Hematopoietic multipotent progenitor cell treated with erythropoietin and hydrocortisone succinate and interleukin-3 and kit ligand, for 17 days (in vitro differentiated cells): Measurements from ENCODE around the gene STARD7.
A peak's percentile ranks its signal among the peaks of the same experiment; 100 is the strongest.

ENCODE experiments used
- DNase-seq: peaks from one replicate; pipeline ENCODE4 v3.0.0-alpha.2; 2015; ENCODE audit warnings: low spot score

STARD7 gene

DNA sequence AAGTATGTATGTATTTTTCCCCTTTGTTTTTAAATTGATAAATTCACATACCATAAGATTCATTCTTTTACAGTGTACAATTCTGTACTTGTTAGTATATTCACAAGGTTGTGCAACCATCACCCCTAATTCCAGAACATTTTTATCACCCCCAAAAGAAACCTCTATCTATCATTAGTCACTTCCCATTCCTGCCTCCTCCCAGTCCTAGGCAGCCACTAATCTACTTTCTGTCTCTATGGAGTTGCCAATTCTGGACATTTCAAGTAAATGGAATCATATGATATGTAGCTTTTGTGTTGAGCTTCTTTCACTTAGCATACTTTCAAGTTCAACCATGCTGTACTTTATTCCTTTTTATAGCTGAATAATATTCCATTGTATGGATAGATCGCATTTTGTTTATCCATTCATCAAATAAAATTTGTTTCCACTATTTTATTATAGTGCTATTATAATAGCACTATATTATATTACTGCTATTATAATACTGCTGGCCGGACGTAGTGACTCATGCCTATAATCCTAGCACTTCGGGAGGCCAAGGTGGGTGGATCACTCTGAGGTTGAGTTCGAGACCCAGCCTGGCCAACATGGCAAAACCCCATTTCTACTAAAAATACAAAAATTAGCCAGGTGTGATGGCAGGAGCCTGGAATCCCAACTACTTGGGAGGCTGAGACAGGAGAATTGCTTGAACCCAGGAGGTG is 10.9 kb downstream of the STARD7 start:
- DNase-seq, result no peak

DNA sequence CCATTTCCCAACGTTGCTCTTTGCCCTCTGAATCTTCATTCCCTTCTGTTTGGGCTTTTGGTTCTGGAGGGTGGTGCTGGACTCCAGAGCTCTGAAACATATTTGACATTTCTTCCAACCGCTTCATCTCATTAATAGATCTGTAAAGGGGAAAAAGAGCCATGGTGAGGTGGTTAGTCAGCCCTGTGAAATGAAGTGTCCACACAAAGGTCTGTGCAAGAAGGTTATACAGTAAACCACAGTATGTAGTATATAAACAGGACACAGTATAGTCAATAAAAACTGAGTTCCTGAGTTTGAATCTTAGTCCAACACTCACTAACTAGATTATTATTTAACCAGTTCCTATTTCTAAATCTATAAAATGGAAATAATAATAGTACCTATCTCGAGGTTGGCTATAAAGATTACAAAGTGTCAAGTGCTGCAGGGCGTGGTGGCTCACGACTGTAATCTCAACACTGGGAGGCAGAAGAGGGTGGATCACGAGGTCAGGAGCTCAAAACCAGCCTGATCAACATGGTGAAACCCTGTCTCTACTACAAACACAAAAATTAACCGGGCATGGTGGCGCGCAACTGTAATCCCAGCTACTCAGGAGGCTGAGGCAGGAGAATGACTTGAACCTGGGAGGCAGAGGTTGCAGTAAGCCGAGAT is 13.1 kb downstream of the STARD7 start:
- DNase-seq, result peak; percentile 28

GRCh38 chr2:96191937-96192670 is 16.5 kb downstream of the STARD7 start:
- no peak for DNase-seq

- DNase-seq, result no peak
Measured at GRCh38 chr2:96188821-96189526, 19.7 kb downstream of the STARD7 start.

- DNase-seq, result no peak
Measured at GRCh38 chr2:96186562-96186961, 22.1 kb downstream of the STARD7 start.

DNA sequence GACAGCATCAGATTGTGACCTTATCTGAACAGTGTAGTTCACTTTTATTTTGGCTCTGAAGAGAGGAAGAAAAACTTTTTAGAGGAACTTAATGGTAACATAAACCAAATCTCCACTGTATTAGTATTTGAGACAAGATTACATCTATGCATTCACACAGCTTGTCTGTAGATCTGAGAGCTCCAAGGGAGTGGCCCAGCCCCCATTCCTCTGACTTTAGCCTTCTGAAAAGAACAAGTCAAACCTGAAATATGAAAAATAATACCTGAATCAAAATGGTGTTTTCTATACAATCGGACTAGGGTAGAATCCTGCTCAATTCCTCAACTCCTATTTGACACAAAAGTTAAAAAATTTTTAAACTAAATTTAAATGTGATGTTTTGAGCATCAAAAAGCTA is 23.1 kb downstream of the STARD7 start:
- DNase-seq, result no peak

DNA sequence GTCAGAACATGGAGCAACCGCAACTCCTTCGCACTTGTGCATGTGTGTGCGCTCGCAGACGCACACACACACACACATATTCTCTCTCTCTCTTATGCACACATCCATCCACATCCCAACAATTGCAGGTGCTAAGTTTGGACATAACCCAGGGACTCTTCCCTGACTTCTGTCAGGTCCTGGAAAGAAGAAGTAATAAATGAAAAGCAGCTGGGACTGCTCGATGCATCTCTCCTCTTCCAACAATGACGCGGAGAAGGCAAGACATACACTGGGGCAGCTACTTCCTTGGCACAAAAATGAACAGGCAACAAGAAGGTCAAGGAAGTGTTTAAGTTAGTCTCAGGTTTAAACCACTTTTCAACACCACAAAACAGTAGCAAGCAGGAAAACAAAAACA is 23.6 kb downstream of the STARD7 start:
- DNase-seq, result no peak

- DNase-seq, result no peak
Measured at GRCh38 chr2:96184188-96184587, 24.4 kb downstream of the STARD7 start.

GRCh38 chr2:96181529-96181928 is 27.1 kb downstream of the STARD7 start:
- DNase-seq, result no peak

GRCh38 chr2:96180521-96180920 is 28.1 kb downstream of the STARD7 start:
- no peak for DNase-seq

DNA sequence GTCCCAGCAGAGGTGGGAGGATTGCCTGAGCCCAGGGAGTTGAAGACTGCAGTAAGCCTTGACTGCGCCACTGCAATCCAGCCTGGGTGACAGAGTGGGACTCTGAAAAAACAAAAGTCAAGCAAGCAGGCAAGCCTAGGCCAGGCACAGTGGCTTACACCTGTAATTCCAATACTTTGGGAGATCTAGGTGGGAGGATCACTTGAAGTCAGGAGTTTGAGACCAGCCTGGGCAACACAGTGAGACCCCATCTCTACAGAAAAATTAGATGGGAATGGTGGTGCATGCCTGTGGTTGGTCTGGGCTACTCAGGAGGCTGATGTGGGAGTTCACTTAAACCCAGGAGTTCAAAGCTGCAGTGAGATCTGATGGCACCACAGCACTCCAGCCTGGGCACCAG is 28.6 kb downstream of the STARD7 start:
- DNase-seq, result no peak

GRCh38 chr2:96176661-96177060 is 32.0 kb downstream of the STARD7 start:
- no peak for DNase-seq

DNA sequence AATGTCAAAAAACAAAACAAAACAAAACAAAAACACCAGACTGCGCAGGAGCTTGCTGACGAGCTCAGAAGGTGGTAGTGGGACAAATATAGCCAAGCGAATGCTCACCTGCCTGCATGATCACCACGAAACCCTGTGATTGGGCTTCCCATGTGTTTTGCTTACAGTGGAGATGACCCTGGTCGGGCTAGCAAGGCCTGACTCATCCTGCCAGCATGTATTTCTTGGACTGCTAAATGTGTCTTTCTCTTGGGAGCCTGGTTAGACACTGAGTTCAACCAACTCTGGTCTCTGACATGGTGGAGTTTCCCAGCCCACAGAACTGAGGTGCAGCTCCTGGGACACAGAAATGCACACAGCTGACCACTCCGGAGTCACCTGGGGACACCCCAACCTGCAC is 32.7 kb downstream of the STARD7 start:
- no peak for DNase-seq

- peak; percentile 61 for DNase-seq
Measured at GRCh38 chr2:96174251-96175144, 34.1 kb downstream of the STARD7 start.

DNA sequence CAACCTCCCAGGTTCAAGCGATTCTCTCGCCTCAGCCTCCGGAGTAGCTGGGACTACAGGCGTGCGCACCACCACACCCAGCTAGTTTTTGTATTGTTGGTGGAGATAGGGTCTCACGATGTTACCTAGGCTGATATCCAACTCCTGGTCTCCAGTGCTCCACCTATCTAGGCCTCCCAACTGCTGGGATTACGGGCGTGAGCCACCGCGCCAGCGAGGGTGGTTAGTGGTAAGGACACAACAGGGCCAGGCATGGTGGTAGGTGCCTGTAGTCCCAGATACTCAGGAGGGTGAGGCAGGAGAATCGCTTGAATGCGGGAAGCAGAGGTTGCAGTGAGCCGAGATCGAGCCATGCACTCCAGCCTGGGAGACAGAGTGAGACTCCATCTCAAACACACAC is 36.8 kb downstream of the STARD7 start:
- no peak for DNase-seq

GRCh38 chr2:96170626-96171025 is 38.0 kb downstream of the STARD7 start:
- DNase-seq, result no peak

- no peak for DNase-seq
Measured at GRCh38 chr2:96169868-96170507, 38.6 kb downstream of the STARD7 start.

DNA sequence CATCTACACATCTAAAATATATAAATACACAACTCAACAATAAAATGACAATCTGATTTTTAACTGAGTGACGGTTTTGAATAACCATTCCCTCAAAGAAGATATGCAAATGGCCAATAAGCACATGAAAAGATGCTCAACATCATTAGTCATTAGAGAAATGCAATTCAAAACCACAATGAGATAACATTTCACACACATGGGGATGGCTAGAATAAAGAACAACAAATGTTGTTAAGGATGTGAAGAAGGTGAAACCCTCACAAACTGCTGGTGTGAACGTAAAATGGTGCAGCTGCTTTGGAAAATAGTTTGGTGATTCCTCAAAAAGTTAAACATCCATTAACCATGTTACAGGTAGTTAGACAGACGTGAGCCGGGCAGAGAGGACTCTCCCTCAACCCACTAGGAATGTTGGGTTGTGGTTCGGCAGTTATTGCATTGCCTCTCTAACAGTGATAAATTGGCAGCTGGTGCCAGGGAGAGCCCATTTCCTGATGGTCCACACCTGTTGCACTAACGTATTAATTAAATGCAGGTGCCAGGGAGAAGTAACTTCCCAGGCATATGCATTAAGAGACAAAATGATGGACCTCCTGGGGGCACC is 41.1 kb downstream of the STARD7 start:
- DNase-seq, result no peak

GRCh38 chr2:96164459-96165184 is 44.0 kb downstream of the STARD7 start:
- no peak for DNase-seq
